ENCODE data around the gene INHBC.
"Not testable (repeated sequence)": the region's sequence is repeated elsewhere in the genome, so short reads cannot be mapped to it uniquely, and the experiment has no call there.

The INHBC gene, protein sequence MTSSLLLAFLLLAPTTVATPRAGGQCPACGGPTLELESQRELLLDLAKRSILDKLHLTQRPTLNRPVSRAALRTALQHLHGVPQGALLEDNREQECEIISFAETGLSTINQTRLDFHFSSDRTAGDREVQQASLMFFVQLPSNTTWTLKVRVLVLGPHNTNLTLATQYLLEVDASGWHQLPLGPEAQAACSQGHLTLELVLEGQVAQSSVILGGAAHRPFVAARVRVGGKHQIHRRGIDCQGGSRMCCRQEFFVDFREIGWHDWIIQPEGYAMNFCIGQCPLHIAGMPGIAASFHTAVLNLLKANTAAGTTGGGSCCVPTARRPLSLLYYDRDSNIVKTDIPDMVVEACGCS

DNA sequence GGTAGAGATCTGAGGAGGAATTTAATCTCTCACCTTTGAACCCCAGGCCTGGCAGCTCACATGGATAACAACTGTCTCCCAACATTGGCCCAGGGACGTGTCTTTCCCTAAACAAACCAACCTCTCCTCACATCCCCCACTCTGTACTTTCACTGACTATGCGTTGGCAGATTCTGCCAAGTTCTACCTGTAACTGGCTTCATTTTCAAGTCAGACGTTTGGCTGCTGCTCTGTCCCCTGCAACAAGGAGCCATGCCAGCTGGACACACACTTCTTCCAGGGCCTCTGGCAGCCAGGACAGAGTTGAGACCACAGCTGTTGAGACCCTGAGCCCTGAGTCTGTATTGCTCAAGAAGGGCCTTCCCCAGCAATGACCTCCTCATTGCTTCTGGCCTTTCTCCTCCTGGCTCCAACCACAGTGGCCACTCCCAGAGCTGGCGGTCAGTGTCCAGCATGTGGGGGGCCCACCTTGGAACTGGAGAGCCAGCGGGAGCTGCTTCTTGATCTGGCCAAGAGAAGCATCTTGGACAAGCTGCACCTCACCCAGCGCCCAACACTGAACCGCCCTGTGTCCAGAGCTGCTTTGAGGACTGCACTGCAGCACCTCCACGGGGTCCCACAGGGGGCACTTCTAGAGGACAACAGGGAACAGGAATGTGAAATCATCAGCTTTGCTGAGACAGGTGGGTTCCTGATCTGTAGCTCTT, at the start of gene INHBC:
Gene INHBC, plus strand, starts transcription at position 268 of the 707 bp plus-strand sequence. Its CDS starts 103 bp downstream, at position 371.
- DNase-seq (ENCODE audit: low read depth in 2 of 2), result no peak

DNA sequence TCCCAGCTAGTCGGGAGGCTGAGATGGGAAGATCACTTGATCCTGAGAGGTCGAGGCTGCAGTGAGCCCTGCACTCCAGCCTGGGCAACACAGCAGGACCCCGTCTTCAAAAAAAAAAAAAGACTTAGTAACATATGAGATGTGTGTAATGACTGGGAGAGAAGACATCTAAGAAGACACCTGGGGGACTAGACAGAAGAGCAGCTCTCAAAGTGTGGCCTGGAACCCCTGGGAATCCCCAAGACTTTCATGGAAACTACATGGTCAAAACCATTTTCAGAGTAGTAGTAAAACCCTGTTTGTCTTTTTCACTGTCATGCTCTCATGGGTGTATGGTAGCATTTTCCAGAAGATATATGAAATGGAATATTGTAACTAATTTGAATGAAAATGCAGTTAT, 49.0 kb upstream of the INHBC start:
- DNase-seq (ENCODE audit: low read depth in 2 of 2), result no peak

DNA sequence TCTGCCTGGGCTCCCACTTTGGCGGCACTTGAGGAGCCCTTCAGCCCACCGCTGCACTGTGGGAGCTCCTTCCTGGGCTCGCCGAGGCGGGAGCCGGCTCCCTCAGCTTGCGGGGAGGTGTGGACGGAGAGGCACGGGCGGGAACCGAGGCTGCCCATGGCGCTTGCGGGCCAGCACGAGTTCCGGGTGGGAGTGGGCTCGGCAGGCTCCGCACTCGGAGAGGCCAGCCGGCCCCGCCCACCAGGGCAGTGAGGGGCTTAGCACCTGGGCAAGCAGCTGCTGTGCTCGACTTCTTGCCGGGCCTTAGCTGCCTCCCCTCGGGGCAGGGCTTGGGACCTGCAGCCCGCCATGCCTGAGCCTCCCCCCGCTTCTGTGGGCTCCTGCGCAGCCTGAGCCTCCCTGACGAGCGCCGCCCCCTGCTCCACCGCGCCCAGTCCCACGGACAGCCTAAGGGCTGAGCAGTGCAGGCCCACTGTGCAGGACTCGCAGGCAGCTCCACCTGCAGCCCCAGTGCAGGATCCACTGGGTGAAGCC, 48.3 kb upstream of the INHBC start:
- no peak for DNase-seq (ENCODE audit: low read depth in 2 of 2)

DNA sequence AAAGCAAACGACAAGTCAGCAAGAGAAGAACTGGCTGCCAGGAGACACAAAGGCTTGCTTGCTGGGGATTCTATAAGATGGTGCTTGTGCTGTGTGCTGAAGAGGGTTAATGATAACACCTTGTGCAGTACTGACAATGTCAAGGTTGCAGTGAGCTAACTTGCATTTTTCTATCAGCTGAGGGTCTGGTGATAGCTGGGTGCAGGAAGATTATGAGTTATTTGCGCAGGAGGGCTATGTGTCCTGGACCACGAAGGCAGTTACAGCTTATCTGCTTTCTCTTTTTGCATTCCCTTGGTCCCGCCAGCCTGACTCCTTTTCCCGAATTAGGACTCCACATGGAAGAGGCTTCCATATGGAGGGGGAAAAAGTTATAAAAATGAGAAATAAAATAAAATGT, 46.2 kb upstream of the INHBC start:
- DNase-seq (ENCODE audit: low read depth in 2 of 2), result no peak

DNA sequence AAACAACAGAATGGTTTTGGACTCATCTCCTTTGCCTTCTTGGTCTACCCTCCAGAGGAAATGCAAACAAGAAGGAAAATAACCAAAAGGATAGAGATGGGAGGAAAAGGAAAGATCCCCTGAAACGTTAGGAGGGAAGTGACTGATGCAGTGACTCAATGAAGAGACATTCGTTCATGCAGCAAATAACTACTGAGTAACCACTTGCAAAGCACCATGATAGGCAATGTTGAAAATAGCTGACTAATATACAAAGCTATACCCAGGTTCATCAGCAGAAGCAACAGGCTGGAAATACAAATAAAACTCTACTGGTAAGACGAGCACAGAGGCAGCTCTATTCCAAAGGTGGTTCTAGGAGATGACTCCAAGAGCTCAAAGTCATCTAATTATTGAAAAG, 45.6 kb upstream of the INHBC start:
- DNase-seq (ENCODE audit: low read depth in 2 of 2), result no peak

DNA sequence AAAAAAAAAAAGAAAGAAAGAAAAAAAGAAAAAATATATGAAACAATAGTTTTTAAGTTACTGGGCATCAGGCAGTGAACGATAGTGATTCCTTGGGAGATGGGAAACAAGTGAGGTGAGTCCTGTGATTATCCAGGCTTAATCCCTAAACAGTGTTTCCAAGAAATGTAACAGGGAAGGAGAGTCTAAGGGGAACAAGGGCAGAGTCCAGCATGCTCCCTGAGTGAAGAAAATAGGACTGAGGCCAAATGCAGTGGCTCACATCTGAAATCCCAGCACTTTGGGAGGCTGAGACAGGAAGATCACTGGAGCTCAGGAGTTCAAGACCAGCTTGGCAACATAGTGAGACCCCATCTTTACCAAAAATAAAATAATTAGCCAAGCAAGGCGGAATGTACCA, 44.4 kb upstream of the INHBC start:
- no peak for DNase-seq (ENCODE audit: low read depth in 2 of 2)

DNA sequence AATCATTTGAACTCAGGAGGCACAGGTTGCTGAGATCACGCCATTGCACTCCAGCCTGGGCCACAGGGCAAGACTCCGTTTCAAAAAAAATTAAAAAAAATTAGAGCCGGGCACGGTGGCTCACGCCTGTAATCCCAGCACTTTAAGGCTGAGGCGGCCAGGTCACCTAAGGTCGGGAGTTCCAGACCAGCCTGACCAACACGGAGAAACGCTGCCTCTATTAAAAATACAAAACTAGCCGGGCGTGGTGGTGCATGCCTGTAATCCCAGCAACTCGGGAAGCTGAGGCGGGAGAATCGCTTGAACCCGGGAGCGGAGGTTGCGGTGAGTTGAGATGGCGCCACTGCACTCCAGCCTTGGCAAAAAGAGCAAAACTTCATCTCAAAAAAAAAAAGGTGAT, 39.5 kb upstream of the INHBC start:
- DNase-seq (ENCODE audit: low read depth in 2 of 2), result no peak

DNA sequence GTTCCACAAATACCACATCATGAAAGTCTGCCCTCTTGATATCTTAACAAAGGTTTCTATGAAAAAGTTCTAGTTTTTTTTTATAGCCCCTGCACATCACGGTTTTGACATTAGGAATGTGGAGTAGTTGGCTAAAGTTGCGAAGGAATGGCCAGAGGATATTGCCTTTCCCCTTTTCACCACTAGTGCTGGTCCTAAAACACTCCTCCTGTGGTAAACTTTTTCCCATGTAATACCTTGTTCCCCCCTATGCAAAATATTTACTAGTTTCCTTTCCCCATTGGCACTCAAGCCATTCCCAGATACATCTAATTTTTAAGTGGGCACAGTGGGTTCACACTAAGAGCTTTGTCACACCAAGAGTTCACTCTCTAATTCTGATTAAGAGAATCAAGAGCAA, 37.1 kb upstream of the INHBC start:
- DNase-seq (ENCODE audit: low read depth in 2 of 2), result no peak

DNA sequence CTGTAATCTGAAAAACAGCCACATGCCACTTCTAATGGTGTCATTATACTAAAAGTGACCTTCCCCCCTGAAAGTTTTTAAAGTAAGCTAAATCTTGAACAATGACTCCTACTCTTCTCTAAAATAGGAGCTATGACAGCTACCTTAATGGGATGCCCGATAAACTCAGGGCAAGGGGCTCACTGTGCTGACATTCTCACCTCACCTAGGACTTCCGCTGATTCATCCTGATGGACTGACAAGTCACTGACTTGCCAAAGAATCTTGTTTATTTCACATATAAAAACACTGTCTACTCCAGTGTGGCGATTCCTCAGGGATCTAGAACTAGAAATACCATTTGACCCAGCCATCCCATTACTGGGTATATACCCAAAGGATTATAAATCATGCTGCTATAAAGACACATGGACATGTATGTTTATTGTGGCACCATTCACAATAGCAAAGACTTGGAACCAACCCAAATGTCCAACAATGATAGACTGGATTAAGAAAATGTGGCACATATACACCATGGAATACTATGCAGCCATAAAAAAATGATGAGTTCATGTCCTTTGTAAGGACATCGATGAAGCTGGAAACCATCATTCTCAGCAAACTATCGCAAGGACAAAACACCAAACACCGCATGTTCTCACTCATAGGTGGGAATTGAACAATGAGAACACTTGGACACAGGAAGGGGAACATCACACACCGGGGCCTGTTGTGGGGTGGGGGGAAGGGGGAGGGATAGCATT, 34.7 kb upstream of the INHBC start:
- DNase-seq (ENCODE audit: low read depth in 2 of 2), result not testable (repeated sequence)

DNA sequence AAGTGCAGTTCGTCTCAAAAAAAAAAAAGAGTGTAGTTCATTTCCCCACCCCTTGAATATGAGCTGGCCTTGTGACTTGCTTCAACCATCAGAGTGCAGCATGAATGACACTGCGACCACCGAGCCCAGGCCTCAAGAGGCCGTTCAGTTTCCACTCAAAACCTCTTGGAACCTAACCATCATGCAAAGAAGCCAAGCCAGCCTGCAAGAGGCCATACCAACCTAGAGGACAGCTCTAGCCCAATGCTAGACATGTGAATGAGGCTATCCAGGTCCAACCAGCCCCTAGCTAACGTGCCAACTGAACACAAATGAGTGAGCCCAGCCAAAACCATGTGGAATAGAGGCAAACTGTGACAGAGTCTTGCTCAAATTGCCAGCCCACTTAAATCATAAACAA, 33.4 kb upstream of the INHBC start:
- DNase-seq (ENCODE audit: low read depth in 2 of 2), result no peak

DNA sequence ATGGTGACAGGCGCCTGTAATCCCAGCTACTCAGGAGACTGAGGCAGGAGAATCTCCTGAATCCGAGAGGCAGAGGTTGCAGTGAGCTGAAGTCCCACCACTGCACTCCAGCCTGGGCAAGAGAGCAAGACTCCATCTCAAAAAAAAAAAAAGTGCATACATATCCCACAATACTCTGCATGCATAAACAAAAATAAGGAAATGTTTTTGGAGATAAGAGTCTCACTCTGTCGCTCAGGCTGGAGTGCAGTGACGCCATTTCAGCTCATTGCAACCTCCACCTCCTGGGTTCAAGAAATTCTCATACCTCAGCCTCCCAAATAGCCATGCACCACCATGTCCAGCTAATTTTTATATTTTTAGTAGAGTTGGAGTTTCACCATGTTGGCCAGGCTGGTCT, 32.4 kb upstream of the INHBC start:
- not testable (repeated sequence) for DNase-seq (ENCODE audit: low read depth in 2 of 2)

DNA sequence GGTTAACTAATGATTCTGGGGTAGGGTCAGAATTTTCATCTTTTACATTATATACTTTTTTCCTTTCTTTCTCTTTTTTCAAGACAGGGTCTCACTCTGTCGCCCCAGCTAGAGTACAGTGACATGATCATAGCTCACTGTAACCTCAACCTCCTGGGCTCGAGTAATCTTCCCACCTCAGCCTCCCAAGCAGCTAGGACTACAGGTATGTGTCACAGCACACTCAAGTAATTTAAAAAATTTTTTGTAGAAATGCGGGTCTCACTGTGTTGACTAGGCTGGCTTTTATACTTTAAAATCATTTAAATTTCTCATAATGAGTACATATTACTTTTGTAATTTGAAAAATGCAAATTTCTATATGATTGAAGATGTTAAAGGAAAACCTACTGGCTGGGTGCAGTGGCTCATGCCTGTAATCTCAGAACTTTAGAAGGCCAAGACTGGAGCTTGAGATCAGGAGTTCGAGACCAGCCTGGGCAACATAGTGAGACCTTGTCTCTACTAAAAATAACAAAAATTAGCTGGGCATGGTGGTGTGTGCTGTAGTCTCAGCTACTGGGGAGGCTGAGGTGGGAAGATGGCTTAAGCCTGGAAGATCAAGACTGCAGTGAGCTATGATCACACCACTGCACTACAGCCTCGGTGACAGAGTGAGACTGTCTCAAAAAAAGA, 29.5 kb upstream of the INHBC start:
- no peak for DNase-seq (ENCODE audit: low read depth in 2 of 2)

DNA sequence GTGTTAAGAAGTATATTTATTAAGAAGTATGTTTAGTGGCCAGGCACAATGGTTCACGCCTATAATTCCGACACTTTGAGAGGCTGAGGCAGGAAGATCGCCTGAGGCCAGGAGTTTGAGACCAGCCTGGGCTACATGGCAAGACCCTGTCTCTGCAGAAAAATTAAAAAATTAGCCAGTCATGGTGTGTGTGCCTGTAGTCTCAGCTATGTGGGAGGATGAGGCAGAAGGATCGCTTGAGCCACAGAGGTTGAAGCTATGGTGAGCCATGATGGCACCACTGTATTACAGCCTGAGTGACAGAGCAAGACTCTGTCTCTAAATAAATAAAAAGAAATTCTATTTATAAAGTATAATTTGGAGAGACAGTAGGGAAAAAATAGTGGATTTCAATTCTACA, 24.1 kb upstream of the INHBC start:
- no peak for DNase-seq (ENCODE audit: low read depth in 2 of 2)

DNA sequence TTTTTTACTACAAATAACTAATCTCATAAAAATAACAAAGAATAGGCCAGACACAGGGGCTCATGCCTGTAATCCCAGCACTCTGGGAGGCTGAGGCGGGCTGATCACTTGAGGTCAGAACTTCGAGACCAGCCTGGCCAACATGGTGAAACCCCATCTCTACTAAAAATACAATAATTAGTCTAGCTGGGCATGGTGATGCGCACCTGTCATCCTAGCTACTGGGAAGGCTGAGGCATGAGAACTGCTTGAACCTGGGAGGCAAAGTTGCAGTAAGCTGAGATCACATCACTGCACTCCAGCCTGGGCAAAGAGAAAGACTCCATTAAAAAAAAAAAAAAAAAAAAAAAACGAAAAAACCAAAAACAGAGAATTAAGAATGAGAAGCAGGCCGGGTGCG, 20.4 kb upstream of the INHBC start:
- not testable (repeated sequence) for DNase-seq (ENCODE audit: low read depth in 2 of 2)

DNA sequence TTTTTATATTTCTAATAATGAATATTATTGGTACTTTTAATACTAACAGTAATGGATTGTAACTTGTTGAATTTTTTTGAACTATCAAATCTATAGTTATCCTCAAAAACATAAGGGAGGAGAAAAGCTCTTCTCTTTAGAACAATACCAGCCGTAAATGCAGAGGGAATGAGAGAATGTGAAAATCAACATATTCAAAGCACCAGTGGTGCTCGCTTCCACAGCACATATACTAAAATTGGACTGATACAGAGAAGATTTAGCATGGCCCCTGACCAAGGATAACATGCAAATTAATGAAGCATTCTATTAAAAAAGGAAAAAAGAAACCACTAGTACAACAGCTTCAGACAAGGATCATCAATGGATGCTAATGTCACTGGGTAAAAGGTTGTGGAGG, 19.5 kb upstream of the INHBC start:
- DNase-seq (ENCODE audit: low read depth in 2 of 2), result no peak

DNA sequence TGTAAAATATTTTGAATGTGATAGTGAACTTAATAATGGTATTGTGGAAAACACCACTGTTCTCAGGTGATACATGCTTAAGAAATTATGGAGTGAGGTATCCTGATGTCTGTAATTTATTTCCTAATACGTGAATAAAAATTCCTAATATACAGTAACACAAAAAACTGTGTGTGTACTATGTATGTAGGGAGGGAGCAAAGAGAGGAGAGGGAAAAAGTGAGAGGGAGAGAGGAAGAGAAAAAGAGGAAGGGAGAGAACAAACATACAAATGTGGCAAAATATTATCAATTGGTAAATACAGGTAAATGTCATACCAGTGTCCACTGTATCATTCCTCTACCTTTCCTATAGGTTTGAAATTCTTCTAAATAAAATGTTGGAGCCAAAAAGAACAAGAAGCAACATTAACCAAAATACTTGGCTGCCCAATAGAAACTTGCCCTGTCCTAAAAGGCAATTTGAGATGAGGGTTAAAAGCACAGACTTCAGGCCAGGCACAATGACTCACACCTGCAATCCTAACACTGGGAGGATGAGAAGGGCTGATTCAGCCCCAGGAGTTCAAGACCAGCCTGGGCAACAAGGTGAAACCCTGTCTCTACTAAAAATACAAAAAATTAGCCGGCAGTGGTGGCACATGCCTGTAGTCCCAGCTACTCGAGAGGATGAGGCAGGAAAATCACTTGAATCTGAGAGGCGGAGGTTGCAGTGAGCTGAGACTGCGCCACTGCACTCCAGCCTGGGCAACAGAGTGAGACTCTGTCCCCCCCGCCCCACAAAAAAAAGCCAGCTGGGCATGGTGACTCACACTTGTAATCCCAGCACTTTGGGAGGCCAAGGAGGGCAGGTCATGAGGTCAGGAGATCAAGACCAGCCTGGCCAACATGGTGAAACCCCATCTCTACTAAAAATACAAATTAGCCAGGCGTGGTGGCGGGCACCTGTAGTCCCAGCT, 18.3 kb upstream of the INHBC start:
- no peak for DNase-seq (ENCODE audit: low read depth in 2 of 2)

DNA sequence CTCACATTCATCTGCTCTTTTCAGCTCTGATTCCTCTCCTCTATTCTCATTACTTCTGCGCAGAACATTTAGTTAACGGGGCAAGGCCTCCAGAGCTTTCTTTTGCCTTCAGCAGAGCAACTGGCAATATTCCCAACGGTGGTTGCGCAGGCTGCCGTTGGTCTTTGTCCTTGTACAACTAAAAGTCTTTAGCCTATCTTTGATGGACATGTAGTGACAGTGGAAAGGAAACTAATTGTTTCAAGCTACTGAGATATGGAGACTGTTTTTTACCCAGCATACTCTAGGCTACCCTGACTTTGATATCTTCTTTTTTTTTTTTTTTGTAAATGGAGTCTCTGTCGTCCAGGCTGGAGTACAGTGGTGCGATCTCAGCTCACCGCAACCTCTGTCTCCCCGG, 16.3 kb upstream of the INHBC start:
- DNase-seq (ENCODE audit: low read depth in 2 of 2), result no peak

DNA sequence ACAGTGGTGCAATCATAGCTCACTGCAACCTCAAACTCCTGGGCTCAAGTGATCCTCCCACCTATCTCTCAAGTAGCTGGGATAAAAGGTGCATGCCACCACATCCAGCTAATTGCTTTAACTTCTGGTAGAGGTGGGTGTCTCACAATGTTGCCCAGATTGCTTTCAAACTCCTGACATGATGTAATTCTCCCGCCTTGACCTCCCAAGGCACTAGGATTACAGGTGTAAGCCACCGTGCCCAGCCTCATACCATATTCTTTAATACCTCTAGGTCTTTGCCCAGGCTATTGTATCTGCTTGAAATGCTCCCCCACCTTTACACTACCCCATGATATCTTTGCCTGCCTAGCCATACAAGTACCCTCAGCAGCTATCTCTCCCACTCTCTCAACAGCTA, 15.1 kb upstream of the INHBC start:
- DNase-seq (ENCODE audit: low read depth in 2 of 2), result no peak

DNA sequence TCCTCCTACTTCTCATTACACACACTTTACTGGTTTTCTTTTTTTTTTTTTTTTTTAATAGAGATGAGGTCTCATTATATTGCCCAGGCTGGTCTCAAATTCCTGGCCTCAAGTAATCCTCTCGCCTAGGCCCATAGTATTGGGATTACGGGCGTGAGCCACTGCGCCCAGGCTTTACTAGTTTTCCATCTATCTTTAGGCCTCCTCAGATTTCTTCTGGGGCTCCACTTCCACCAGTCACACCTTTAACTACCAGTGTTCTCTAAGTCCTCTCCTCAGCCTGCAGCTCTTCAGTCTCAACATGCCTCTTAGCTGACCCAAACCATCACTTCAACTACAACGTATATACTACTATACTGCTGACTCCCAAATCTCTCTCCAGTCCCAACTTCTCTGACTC, 14.1 kb upstream of the INHBC start:
- DNase-seq (ENCODE audit: low read depth in 2 of 2), result no peak

DNA sequence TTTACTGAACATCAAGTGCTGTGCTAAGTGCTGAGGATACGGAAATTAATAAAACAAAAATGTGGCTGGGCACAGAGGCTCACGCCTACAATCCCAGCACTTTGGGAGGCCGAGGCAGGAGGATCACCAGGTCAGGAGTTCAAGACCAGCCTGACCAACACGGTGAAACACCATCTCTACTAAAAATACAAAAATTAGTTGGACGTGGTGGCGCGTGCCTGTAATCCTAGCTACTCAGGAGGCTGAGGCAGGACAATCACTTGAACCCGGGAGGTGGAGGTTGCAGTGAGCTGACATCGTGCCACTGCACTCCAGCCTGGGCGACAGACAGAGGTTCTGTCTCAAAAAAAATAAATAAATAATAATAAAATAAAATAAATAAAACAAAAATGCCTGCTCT, 7.6 kb upstream of the INHBC start:
- DNase-seq (ENCODE audit: low read depth in 2 of 2), result not testable (repeated sequence)

DNA sequence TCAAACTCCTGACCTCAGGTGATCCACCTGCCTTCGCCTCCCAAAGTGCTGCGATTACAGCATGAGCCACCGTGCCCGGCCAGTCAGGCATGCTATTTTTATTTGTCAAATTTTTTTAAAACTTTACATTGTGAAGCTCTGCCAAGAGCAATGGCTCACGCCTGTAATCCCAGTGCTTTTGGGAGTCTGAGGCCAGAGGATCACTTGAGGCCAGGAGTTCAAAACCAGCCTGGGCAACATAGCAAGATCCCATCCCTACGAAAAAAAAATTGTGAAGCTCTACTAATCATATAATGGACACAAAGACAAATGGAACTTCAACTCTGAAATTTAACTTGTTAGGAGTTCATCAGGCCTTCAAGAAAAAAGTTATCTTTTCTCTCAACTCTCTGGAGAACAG, 5.6 kb upstream of the INHBC start:
- no peak for DNase-seq (ENCODE audit: low read depth in 2 of 2)
